Measurements from ENCODE around the gene MAGI1. TPM values are rescaled to one million over a fixed set of nuclear protein-coding genes. Genes with fewer than 3 reads are reported as not detected.

MAGI1 gene
- total RNA-seq, 2 donors from 2014 or later = 37.5 to 51.6 TPM

- TF ChIP-seq POLR2A (IDR thresholded peaks at IDR 0.05) = no peak
- TF ChIP-seq POLR2AphosphoS5 (IDR thresholded peaks at IDR 0.05) = no peak
- TF ChIP-seq, protein P1, sequence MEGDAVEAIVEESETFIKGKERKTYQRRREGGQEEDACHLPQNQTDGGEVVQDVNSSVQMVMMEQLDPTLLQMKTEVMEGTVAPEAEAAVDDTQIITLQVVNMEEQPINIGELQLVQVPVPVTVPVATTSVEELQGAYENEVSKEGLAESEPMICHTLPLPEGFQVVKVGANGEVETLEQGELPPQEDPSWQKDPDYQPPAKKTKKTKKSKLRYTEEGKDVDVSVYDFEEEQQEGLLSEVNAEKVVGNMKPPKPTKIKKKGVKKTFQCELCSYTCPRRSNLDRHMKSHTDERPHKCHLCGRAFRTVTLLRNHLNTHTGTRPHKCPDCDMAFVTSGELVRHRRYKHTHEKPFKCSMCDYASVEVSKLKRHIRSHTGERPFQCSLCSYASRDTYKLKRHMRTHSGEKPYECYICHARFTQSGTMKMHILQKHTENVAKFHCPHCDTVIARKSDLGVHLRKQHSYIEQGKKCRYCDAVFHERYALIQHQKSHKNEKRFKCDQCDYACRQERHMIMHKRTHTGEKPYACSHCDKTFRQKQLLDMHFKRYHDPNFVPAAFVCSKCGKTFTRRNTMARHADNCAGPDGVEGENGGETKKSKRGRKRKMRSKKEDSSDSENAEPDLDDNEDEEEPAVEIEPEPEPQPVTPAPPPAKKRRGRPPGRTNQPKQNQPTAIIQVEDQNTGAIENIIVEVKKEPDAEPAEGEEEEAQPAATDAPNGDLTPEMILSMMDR (IDR thresholded peaks at IDR 0.05) = no peak
- DNase-seq (ENCODE audit: low spot score) = no peak
- no peaks in the 10 kb centered on the region for H3K9me3 ChIP-seq
- no peak overlapping the region for H3K27ac ChIP-seq
- WGBS = 69% methylated on average over 3 of the region's 3 CpGs
- no peaks in the 10 kb centered on the region for H3K36me3 ChIP-seq
- H3K27me3 ChIP-seq (replicated peaks; ENCODE audit: insufficient read depth) = no peaks in the 10 kb centered on the region
- H3K4me3 ChIP-seq = no peak overlapping the region
- H3K4me1 ChIP-seq (replicated peaks) = peaks cover 4% of the 10 kb centered on the region
- intact Hi-C loops (cut with DNase I) = no loop called here
These were observed 37.1 kb downstream of the MAGI1 start for GRCh38 chr3:66001626-66002025.

GRCh38 chr3:66000506-66000905, 38.2 kb downstream of the MAGI1 start:
- no peak for DNase-seq (ENCODE audit: low spot score)
- Histone ChIP-seq H3K36me3 (no peaks in the 10 kb centered on the region), H3K27me3 (replicated peaks; ENCODE audit: insufficient read depth) (no peaks in the 10 kb centered on the region), H3K4me1 (replicated peaks) (peaks cover 4% of the 10 kb centered on the region), H3K9me3 (no peaks in the 10 kb centered on the region), H3K27ac (no peak overlapping the region), H3K4me3 (no peak overlapping the region)
- intact Hi-C loops (cut with DNase I) = no loop called here
- TF ChIP-seq POLR2AphosphoS5 (IDR thresholded peaks at IDR 0.05) (no peak), POLR2A (IDR thresholded peaks at IDR 0.05) (no peak)

GRCh38 chr3:65999606-66000005, 39.1 kb downstream of the MAGI1 start:
- no peaks in the 10 kb centered on the region for H3K27me3 ChIP-seq (replicated peaks; ENCODE audit: insufficient read depth)
- WGBS = 71% methylated on average over 8 of the region's 8 CpGs

GRCh38 chr3:65996589-65996988, 42.1 kb downstream of the MAGI1 start:
- intact Hi-C loops (cut with DNase I) = no loop called here
- TF ChIP-seq, protein P1 (IDR thresholded peaks at IDR 0.05) = no peak
- no peak for TF ChIP-seq POLR2AphosphoS5 (IDR thresholded peaks at IDR 0.05)
- no peak for TF ChIP-seq POLR2A (IDR thresholded peaks at IDR 0.05)
- peak; percentile 13 for DNase-seq (ENCODE audit: low spot score)
- H3K27me3 ChIP-seq (replicated peaks; ENCODE audit: insufficient read depth) = no peaks in the 10 kb centered on the region
- H3K27ac ChIP-seq = no peak overlapping the region
- no peaks in the 10 kb centered on the region for H3K9me3 ChIP-seq
- H3K36me3 ChIP-seq = no peaks in the 10 kb centered on the region
- H3K4me3 ChIP-seq = no peak overlapping the region
- WGBS = 40% methylated on average over 11 of the region's 11 CpGs
- H3K4me1 ChIP-seq (replicated peaks) = peaks cover 4% of the 10 kb centered on the region

More at GRCh38 chr3:65999606-66000005, 39.1 kb downstream of the MAGI1 start:
- no peak for DNase-seq (ENCODE audit: low spot score)
- H3K4me3 ChIP-seq = no peak overlapping the region
- no peaks in the 10 kb centered on the region for H3K9me3 ChIP-seq
- TF ChIP-seq, protein P1 (IDR thresholded peaks at IDR 0.05) = no peak
- no peak for TF ChIP-seq POLR2AphosphoS5 (IDR thresholded peaks at IDR 0.05)
- TF ChIP-seq POLR2A (IDR thresholded peaks at IDR 0.05) = no peak
- H3K36me3 ChIP-seq = no peaks in the 10 kb centered on the region
- intact Hi-C loops (cut with DNase I) = no loop called here
- H3K4me1 ChIP-seq (replicated peaks) = peaks cover 4% of the 10 kb centered on the region
- no peak overlapping the region for H3K27ac ChIP-seq

GRCh38 chr3:65995515-65995914, 43.2 kb downstream of the MAGI1 start:
- 92% methylated on average over 6 of the region's 6 CpGs for WGBS
- TF ChIP-seq, protein P1 (IDR thresholded peaks at IDR 0.05) = no peak
- TF ChIP-seq POLR2A (IDR thresholded peaks at IDR 0.05) (no peak), POLR2AphosphoS5 (IDR thresholded peaks at IDR 0.05) (no peak)
- Histone ChIP-seq H3K9me3 (no peaks in the 10 kb centered on the region), H3K4me3 (no peak overlapping the region), H3K36me3 (no peaks in the 10 kb centered on the region), H3K4me1 (replicated peaks) (peaks cover 4% of the 10 kb centered on the region), H3K27ac (no peak overlapping the region), H3K27me3 (replicated peaks; ENCODE audit: insufficient read depth) (no peaks in the 10 kb centered on the region)
- DNase-seq (ENCODE audit: low spot score) = no peak
- intact Hi-C loops (cut with DNase I) = no loop called here

Measured in prostate gland (tissue), 2 donors.